HepG2 (cell line): ENCODE measurements around the gene CHN1. TPM values are rescaled to one million over a fixed set of nuclear protein-coding genes. Genes with fewer than 3 reads are reported as not detected.

Experiments used
- ATAC-seq: fragments of 200-7000 bp; cut with Tn5 transposase; 3 replicates; pipeline ENCODE4 v1.9.1; 2020; ENCODE audit warnings: mild to moderate bottlenecking, moderate library complexity
- BruUV-seq: library from RNA; stranded (reverse); fragments of 400-500 nt; replicated peaks from 2 replicates; lab custom pipeline; 2021; lab: Mats Ljungman, UMichigan
- CTCF ChIA-PET: fragments of 300-600 bp; formaldehyde crosslinking; extraction: SDS; loops from one replicate; lab custom pipeline; 2021; ENCODE audit warnings: low total read pairs, inconsistent platforms, low intra/inter-chr PET ratio; lab: Yijun Ruan, JAX
- POLR2A ChIA-PET: fragments of 350-600 bp; sonication (Branson Sonifier 250); formaldehyde crosslinking; loops from one replicate; lab custom pipeline; 2020; ENCODE audit warnings: antibody characterized with exemption, inconsistent platforms; lab: Yijun Ruan, JAX
- DNase-seq: peaks from one replicate; pipeline ENCODE4 v3.0.0-alpha.2; 2015; ENCODE audit warnings: low spot score
- FAIRE-seq: peaks from 3 replicates; lab custom pipeline; 2011; peaks lifted over from hg19 to GRCh38; lab: Jason Lieb, UNC
- H2AFZ ChIP-seq: one replicate; pipeline ENCODE4 v1.6.1; 2011; ENCODE audit warnings: low read length, inconsistent platforms
- H3K27ac ChIP-seq: fragments of 300-600 bp; 3 replicates; pipeline ENCODE4 v1.8.0; 2011; ENCODE audit warnings: mixed run types, mild to moderate bottlenecking, mixed read lengths, low read length, inconsistent platforms; ENCODE audit not compliant: insufficient read depth; ENCODE audit errors: extremely low read length
- H3K27me3 ChIP-seq, 2 experiments: fragments of 200-600 bp in 1 of 2; 2 replicates in 1 of 2; 3 replicates in 1 of 2; pipeline versions ENCODE4 v1.6.0 to v1.8.0; 2011; ENCODE audit warnings: low read length in 2 of 2, mild to moderate bottlenecking in 2 of 2, moderate library complexity in 2 of 2, inconsistent platforms in 1 of 2; ENCODE audit not compliant: insufficient read depth in 2 of 2, control insufficient read depth in 1 of 2
- H3K36me3 ChIP-seq, 2 experiments: fragments of 200-600 bp in 1 of 2; replicated peaks in 1 of 2; 2 replicates in 1 of 2; 3 replicates in 1 of 2; pipeline versions ENCODE4 v1.5.1 to v1.8.0; 2011; ENCODE audit warnings: low read length in 2 of 2, inconsistent platforms in 1 of 2; ENCODE audit not compliant: insufficient read depth in 2 of 2, control insufficient read depth in 1 of 2
- H3K4me1 ChIP-seq: 2 replicates; pipeline ENCODE4 v1.5.1; 2012; ENCODE audit warnings: low read length, inconsistent platforms; ENCODE audit not compliant: insufficient read depth
- H3K4me2 ChIP-seq: 2 replicates; pipeline ENCODE4 v1.6.0; 2011; ENCODE audit warnings: low read depth, low read length, inconsistent platforms
- H3K4me3 ChIP-seq, 3 experiments: fragments of 200-600 bp in 1 of 3; sonication (generic), shearing (Covaris generic) in 1 of 3; replicated peaks in 1 of 3; 2 replicates each; pipeline ENCODE4 v1.5.1; 2011 to 2016; ENCODE audit warnings: low read length in 3 of 3, inconsistent platforms in 2 of 3, low read depth in 2 of 3, mild to moderate bottlenecking in 2 of 3, control low read depth in 1 of 3, mixed read lengths in 1 of 3; ENCODE audit not compliant: insufficient read depth in 1 of 3
- H3K79me2 ChIP-seq: one replicate; pipeline ENCODE4 v1.6.1; 2011; ENCODE audit warnings: low read length, inconsistent platforms; ENCODE audit not compliant: insufficient read depth
- H3K9ac ChIP-seq: 2 replicates; pipeline ENCODE4 v1.6.0; 2011; ENCODE audit warnings: mild to moderate bottlenecking, low read depth, low read length, inconsistent platforms; ENCODE audit not compliant: insufficient read depth
- H3K9me3 ChIP-seq: 2 replicates; pipeline ENCODE4 v1.5.1; 2012; ENCODE audit warnings: mild to moderate bottlenecking, low read length
- H4K20me1 ChIP-seq: 2 replicates; pipeline ENCODE4 v1.6.0; 2011; ENCODE audit warnings: inconsistent platforms, mild to moderate bottlenecking, low read length, moderate library complexity; ENCODE audit not compliant: insufficient read depth
- ISX ChIP-seq: sonication (generic); formaldehyde crosslinking; conservative IDR thresholded peaks from 2 replicates; pipeline ENCODE4 v1.5.0; 2020; ENCODE audit warnings: missing genetic modification reagents
- KDM2A ChIP-seq: sonication (generic); formaldehyde crosslinking; IDR thresholded peaks from 2 replicates; pipeline ENCODE4 v1.4.0; 2020; ENCODE audit warnings: low read depth, missing genetic modification reagents, borderline replicate concordance
- KDM5A ChIP-seq: fragments of 200-600 bp; sonication (generic); IDR thresholded peaks from 2 replicates; pipeline ENCODE4 v1.7.0; 2018; ENCODE audit warnings: antibody characterized with exemption, mild to moderate bottlenecking, low read length, borderline replicate concordance
- NFKBIZ ChIP-seq: IDR thresholded peaks from 2 replicates; pipeline ENCODE4 v1.6.1; 2018; ENCODE audit warnings: missing genetic modification reagents, missing compliant biosample characterization
- PITX1 ChIP-seq: sonication (generic); formaldehyde crosslinking; IDR thresholded peaks from 2 replicates; pipeline ENCODE4 v1.5.1; 2020; ENCODE audit warnings: mild to moderate bottlenecking, missing genetic modification reagents
- REST ChIP-seq, 2 experiments: IDR thresholded peaks; 2 replicates each; pipeline ENCODE4 v1.6.1; 2011 to 2012; ENCODE audit warnings: low read length in 2 of 2, borderline replicate concordance in 1 of 2, low read depth in 1 of 2, mild to moderate bottlenecking in 1 of 2, moderate library complexity in 1 of 2
- SP4 ChIP-seq: sonication (generic); formaldehyde crosslinking; IDR thresholded peaks from 2 replicates; pipeline ENCODE4 v1.8.1; 2023; ENCODE audit warnings: mild to moderate bottlenecking, missing genetic modification reagents
- ZBTB39 ChIP-seq: sonication (generic); formaldehyde crosslinking; IDR thresholded peaks from 2 replicates; pipeline ENCODE4 v1.5.0; 2020; ENCODE audit warnings: missing genetic modification reagents
- ZNF530 ChIP-seq: sonication (generic); formaldehyde crosslinking; IDR thresholded peaks from 2 replicates; pipeline ENCODE4 v1.5.0; 2020; ENCODE audit warnings: low read depth, mild to moderate bottlenecking, missing genetic modification reagents
- ZNF547 ChIP-seq: sonication (generic); formaldehyde crosslinking; IDR thresholded peaks from 2 replicates; pipeline ENCODE4 v1.5.1; 2020; ENCODE audit warnings: mild to moderate bottlenecking, missing genetic modification reagents
- ZNF713 ChIP-seq: sonication (generic); formaldehyde crosslinking; IDR thresholded peaks from 2 replicates; pipeline ENCODE4 v1.4.0; 2020; ENCODE audit warnings: mild to moderate bottlenecking, missing genetic modification reagents
- WGBS: methylation state at CpG from one replicate; pipeline ENCODE4 v1.1.6; 2017; ENCODE audit warnings: low lambda C conversion rate; 5-methylcytosine and 5-hydroxymethylcytosine counted together
- in situ Hi-C: cut with HindIII; loops from 2 replicates; pipeline ENCODE4 v1.10.0; 2017; ENCODE audit warnings: low pct_unique_long_range_greater_than_20kb; ENCODE audit not compliant: extremely low pct_ligation_motif_present
- intact Hi-C: fragments of 100-400 bp; cut with micrococcal nuclease; formaldehyde crosslinking; loops from one replicate; pipeline ENCODE4 v1.10.0; 2022; ENCODE audit not compliant: unreplicated experiment
- polyA plus RNA-seq, 8 experiments: library from polyadenylated mRNA; depleted of rRNA in 3 of 8; stranded (reverse) in 7 of 8; unstranded in 1 of 8; fragments of >200 nt; fragmentation: Illumina TruSeq in 4 of 8; extraction: Trizol in 4 of 8; gene quantifications; 2 replicates each; pipeline versions ENCODE4 v1.2.1 to v1.2.3, GENCODE V29; 2011 to 2016; ENCODE audit warnings: low read depth in 4 of 8, missing spikeins in 1 of 8, mixed read lengths in 1 of 8; ENCODE audit not compliant: insufficient read depth in 1 of 8
- total RNA-seq, 5 experiments: library from RNA; depleted of rRNA; stranded (reverse); fragments of >200 nt; fragmentation: Illumina TruSeq; extraction: Trizol; gene quantifications; 2 replicates each; pipeline ENCODE4 v1.2.3, GENCODE V29; 2016; ENCODE audit warnings: low read depth in 1 of 5
- TF ChIP-seq, protein P1 (sequence below): sonication (generic); formaldehyde crosslinking; IDR thresholded peaks from 2 replicates; pipeline ENCODE4 v1.4.0; 2020; ENCODE audit warnings: missing genetic modification reagents
- TF ChIP-seq, protein P2 (sequence below): fragments of 450-650 bp; IDR thresholded peaks from 2 replicates; pipeline ENCODE4 v1.6.1; 2017; ENCODE audit warnings: mild to moderate bottlenecking

Gene CHN1
- total and polyA plus RNA-seq, 2 of the 13 experiments (the other 11 are each of a cell fraction or from before 2014, with no cell fraction given) = 2.8 to 3.5 TPM

DNA sequence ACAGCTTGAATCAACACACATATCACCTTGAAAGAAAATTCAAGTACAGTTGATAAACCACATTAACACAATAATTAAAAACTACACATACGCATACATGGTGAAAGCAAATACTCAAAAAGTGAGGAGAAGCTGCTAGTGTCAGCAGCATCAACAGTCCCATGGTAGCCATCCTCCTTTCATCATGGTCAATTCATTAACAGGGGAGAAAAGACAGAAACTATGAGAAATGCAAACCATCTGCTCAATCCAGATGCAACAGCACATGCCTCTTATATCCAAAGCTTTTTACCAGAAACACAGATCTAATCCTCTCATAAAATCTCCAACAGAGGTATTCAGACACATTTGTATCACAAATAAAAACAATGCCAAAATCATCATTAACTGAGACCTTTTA, 159.0 kb downstream of the CHN1 start:
- Histone ChIP-seq H3K4me3 (no peak overlapping the region), H4K20me1 (no peaks in the 10 kb centered on the region), H2AFZ (no peak overlapping the region), H3K79me2 (no peaks in the 10 kb centered on the region), H3K9me3 (no peaks in the 10 kb centered on the region), H3K27me3 (peaks cover 0 to 2% of the 10 kb centered on the region in 2 experiments; a peak in 1 of 5 replicates), H3K36me3 (no peaks in the 10 kb centered on the region), H3K27ac (no peak overlapping the region), H3K4me1 (no peaks in the 10 kb centered on the region), H3K9ac (no peak overlapping the region), H3K4me2 (no peak overlapping the region)
- BruUV-seq = no TSS peak
- in situ Hi-C loops = no loop called here
- FAIRE-seq = no peak
- POLR2A ChIA-PET = no interaction called here
- CTCF ChIA-PET = no interaction called here
- no peak for DNase-seq
- no peak for ATAC-seq
- 84% methylated on average over 1 of the region's 1 CpG for WGBS
- intact Hi-C loops = no loop called here
- TF ChIP-seq, protein P1, sequence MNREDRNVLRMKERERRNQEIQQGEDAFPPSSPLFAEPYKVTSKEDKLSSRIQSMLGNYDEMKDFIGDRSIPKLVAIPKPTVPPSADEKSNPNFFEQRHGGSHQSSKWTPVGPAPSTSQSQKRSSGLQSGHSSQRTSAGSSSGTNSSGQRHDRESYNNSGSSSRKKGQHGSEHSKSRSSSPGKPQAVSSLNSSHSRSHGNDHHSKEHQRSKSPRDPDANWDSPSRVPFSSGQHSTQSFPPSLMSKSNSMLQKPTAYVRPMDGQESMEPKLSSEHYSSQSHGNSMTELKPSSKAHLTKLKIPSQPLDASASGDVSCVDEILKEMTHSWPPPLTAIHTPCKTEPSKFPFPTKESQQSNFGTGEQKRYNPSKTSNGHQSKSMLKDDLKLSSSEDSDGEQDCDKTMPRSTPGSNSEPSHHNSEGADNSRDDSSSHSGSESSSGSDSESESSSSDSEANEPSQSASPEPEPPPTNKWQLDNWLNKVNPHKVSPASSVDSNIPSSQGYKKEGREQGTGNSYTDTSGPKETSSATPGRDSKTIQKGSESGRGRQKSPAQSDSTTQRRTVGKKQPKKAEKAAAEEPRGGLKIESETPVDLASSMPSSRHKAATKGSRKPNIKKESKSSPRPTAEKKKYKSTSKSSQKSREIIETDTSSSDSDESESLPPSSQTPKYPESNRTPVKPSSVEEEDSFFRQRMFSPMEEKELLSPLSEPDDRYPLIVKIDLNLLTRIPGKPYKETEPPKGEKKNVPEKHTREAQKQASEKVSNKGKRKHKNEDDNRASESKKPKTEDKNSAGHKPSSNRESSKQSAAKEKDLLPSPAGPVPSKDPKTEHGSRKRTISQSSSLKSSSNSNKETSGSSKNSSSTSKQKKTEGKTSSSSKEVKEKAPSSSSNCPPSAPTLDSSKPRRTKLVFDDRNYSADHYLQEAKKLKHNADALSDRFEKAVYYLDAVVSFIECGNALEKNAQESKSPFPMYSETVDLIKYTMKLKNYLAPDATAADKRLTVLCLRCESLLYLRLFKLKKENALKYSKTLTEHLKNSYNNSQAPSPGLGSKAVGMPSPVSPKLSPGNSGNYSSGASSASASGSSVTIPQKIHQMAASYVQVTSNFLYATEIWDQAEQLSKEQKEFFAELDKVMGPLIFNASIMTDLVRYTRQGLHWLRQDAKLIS = no peak
- TF ChIP-seq KDM5A (no peak), KDM2A (CRISPR knock-in tag) (no peak), ZBTB39 (no peak), SP4 (CRISPR knock-in tag) (no peak), REST (IDR thresholded peaks at IDR 0.05; ENCODE audit: borderline replicate concordance in 1 of 2, low read depth in 1 of 2, low read length in 2 of 2) (no peak), NFKBIZ (no peak), ISX (CRISPR knock-in tag) (no peak), ZNF530 (CRISPR knock-in tag) (no peak), ZNF713 (CRISPR knock-in tag) (no peak), ZNF547 (CRISPR knock-in tag) (no peak), PITX1 (CRISPR knock-in tag) (no peak)
- TF ChIP-seq, protein P2, sequence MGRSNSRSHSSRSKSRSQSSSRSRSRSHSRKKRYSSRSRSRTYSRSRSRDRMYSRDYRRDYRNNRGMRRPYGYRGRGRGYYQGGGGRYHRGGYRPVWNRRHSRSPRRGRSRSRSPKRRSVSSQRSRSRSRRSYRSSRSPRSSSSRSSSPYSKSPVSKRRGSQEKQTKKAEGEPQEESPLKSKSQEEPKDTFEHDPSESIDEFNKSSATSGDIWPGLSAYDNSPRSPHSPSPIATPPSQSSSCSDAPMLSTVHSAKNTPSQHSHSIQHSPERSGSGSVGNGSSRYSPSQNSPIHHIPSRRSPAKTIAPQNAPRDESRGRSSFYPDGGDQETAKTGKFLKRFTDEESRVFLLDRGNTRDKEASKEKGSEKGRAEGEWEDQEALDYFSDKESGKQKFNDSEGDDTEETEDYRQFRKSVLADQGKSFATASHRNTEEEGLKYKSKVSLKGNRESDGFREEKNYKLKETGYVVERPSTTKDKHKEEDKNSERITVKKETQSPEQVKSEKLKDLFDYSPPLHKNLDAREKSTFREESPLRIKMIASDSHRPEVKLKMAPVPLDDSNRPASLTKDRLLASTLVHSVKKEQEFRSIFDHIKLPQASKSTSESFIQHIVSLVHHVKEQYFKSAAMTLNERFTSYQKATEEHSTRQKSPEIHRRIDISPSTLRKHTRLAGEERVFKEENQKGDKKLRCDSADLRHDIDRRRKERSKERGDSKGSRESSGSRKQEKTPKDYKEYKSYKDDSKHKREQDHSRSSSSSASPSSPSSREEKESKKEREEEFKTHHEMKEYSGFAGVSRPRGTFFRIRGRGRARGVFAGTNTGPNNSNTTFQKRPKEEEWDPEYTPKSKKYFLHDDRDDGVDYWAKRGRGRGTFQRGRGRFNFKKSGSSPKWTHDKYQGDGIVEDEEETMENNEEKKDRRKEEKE = no peak
